Measurements from ENCODE around the gene SNX15.
A peak's percentile ranks its signal among the peaks of the same experiment; 100 is the strongest.
"Not testable (repeated sequence)": the region's sequence is repeated elsewhere in the genome, so short reads cannot be mapped to it uniquely, and the experiment has no call there.

Gene SNX15, protein sequence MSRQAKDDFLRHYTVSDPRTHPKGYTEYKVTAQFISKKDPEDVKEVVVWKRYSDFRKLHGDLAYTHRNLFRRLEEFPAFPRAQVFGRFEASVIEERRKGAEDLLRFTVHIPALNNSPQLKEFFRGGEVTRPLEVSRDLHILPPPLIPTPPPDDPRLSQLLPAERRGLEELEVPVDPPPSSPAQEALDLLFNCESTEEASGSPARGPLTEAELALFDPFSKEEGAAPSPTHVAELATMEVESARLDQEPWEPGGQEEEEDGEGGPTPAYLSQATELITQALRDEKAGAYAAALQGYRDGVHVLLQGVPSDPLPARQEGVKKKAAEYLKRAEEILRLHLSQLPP

DNA sequence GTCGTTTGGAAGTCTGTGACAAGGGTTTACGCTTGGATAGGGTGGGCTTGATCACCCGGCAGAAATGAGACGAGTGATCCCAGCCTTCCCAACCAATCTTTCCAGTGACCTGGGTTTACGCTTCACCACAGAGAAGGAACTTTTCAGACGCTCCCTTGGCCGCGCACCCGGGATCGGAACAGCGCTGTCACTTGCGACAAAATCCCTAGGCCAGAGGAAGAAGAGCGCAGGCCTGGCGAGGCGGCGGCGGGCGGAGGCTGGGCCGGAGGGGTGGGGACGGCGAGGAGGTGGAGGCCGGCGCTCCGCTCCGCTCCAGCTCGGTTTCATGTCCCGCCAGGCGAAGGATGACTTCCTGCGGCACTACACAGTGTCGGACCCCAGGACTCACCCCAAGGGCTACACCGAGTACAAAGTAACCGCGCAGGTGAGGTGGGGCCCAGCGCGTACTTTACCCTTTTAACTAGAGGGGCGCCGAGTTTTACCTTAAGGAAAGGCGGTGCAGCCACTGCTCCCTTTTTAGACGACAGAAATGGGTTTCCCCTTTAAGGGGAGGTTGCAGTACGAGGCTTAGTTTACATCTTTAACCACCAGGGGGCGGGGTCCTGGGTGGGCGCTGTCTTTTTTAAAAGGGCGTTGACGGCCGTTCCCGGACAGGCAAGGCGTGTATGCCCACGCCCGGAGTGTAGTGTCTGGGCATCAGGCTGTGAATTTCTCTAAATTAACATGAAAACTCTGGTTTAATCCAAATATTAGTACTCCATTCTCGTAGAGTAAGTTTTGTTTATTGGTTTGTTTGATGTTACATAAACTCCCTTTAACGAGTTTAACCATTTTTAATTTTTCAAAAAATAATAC lies at the start of gene SNX15:
Gene SNX15, plus strand, starts transcription at position 227 of the 855 bp plus-strand sequence. Its CDS starts 99 bp downstream, at position 326.
- Histone ChIP-seq H3K27ac (peak within 1 kb of the TSS in 20 of 21 experiments; percentile 61 to 95 (median 83)), H3K4me3 (peak within 1 kb of the TSS; percentile 29 to 55 (median 43))

DNA sequence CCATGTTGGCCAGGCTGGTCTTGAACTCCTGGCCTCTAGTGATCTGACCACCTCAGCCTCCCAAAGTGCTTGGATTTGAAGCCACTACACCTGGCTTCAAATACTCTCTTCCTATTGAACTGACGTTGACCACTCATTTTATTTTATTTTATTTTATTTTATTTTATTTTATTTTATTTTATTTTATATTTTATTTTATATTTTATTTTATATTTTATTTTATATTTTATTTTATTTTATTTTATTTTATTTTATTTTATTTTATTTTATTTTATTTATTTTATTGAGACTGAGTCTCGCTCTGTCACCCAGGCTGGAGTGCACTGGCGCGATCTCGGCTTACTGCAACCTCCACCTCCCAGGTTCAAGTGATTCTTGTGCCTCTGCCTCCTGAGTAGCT lies 43.9 kb upstream of the SNX15 start:
- H3K27ac ChIP-seq, H3K4me3 ChIP-seq: not testable (repeated sequence)

DNA sequence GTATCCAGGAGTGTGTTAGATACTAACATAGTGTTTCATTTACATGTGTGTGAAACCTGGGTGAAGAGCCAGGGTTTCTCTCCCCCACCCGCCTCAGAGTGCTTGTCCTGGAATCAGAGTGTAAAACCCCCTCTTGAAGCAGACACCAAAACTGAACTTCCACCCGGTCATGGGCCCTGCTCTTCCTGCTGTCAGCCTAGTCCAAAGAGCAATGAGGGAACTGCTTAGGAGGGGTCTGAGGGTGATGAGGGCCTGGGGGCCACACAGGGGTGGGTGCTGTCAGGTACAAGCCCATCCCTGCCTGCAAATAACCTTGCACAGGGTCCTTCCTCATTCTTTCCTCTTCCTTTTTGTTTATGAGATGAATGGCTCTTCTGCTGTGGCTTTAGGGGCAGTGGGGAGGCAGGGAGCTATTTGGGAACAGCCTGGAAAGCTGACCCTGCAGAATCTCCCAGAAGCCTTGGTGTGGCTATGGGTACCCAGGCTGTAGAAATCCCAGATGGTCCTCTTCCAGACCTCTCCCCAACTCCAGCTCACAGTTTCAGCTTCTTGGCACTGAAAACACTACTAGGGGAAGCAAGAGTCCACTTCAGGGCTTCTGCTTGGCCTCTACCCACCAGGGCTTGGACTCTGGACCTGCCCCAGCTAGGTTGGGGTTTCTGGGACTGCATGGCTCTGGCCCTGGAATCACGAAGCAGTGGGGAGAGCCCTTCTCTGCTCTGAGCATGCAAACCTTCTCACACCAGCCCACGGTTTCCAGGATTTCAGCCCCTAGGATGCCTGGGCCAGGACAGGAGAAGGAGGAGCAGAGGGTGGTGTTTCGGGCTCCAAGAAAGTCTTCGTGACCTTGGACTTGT lies 39.0 kb upstream of the SNX15 start:
- Histone ChIP-seq H3K4me3 (no peak overlapping the region), H3K27ac (no peak overlapping the region)

DNA sequence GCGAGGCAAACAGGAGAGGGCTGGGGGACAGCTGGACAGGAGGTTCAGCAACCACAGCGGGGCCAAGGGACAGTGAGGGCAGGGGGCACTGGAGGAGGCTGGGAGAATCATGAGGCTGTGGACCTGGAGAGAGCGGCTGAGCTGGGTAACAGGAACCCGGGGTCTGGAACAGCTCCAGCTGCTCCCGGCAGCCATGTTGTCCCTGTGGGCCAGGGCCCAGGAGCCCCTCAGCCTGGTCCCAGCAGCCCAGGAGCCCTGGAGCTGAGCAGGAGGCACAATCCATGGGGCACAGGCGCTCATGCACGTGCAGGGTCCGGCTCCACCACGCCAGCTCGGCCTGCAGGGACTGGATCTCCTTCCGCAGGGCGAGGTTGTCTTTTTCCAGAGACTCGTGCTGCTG lies 37.8 kb upstream of the SNX15 start:
- H3K4me3 ChIP-seq, result no peak overlapping the region
- H3K27ac ChIP-seq, result no peak overlapping the region

DNA sequence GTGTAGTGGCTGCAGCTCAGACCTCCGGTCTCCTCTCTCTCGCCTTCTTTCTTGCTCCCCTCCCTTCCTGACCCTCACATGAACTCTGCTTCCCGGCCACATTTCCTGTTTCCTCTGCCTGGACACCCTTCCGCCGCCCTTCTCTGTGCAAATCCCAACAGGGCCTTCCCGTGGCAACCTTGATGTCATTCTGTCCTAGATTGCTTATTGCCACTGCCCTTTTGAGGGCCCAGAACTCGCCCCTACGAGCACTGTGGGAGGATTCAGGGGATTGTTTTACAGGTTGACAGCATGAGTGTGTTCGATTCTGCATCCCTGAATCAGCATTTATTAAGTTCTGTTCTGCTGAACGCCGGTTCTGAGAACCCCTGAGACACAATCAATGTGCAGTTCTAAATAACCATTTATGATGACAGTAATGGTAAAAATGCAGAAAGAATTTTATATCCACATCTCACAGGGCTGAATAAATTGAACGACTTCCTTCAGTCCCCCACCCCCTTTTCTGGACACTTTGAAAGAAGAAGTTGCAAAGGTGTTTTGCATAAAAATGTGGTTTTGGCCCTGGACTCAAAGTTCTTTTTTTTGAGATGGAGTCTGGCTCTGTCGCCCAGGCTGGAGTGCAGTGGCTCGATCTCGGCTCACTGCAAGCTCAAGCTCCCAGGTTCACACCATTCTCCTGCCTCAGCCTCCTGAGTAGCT lies 36.9 kb upstream of the SNX15 start:
- Histone ChIP-seq H3K27ac (peak overlapping the region in 1 of 21 experiments; percentile 37), H3K4me3 (no peak overlapping the region)

DNA sequence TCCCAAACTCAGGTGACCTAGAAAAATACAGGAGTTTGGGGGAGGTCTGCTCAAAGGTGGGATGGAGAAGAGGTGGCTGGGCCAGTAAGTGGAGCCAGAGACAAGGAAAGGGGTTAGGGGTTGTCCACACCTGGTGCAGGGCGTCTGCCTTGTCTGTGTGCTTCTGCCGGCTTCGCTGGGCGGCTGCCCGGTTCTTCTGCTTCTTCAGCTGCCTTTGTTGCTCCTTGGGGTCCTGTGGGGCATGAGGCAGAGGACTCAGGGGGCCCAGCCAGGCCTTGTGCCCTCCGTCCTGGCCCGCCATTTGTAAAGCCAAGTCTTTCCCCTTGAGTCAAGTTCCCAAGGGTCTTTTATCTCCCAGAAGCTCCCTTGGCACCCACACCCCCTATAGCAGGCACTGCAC lies 32.9 kb upstream of the SNX15 start:
- Histone ChIP-seq H3K4me3 (no peak overlapping the region), H3K27ac (no peak overlapping the region)

DNA sequence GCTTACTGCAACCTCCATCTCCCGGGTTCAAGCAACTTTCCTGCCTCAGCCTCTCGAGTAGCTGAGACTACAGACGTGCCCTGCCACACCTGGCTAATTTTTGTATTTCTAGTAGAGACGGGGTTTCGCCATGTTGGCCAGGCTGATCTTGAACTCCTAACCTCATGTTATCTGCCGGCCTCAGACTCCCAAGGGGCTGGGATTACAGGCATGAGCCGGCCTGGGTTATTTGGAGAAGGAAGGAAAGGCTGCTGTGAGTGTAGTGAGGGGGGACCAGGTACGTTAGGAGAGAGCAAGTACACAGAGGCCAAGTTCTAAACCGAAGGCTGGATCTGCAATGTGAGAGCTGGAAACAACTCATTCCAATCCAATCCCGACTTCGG lies 30.9 kb upstream of the SNX15 start:
- peak overlapping the region in 6 of 7 experiments; percentile 3 to 29 (median 18) for H3K4me3 ChIP-seq
- H3K27ac ChIP-seq, result peak overlapping the region in 11 of 21 experiments; percentile 16 to 69 (median 35)

DNA sequence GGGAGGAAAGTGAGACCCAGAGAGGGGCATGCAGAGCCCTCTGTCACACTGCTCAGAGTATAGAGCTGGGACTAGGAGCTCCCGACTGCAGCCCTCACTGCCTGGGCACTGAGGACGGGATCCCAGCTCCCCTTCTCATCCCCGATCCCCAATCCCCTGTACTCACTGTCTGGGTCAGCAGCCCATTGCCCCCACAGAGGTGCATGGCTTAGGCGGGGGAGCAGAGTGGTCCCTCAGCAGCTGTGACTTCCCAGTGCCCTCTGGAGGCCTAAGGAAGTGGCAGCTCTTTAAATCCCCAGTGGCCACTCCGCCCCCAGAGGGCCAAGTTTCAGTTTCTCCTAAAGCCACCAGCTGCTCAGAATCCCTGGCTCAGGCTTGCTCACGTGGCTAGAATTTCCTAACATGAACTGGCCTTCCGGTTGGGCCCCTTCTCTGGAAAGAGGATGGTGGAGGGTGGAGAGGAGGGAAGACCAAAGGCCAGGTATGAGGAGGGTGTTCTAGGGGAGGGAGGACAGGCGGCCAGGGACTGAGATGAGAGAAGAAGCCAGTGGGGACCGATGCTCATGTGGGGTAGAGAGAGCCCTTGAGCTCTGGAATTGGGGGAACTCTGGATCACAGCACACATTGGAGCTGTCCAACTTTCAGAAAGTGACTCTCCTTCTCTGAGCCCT lies 30.4 kb upstream of the SNX15 start, which contains the start of gene BATF2:
Gene BATF2, minus strand, starts transcription at position 262 of the 671 bp plus-strand sequence. Its CDS starts 57 bp downstream, at position 205.
- H3K4me3 ChIP-seq, result peak within 1 kb of the TSS in 6 of 7 experiments; percentile 3 to 29 (median 18)

DNA sequence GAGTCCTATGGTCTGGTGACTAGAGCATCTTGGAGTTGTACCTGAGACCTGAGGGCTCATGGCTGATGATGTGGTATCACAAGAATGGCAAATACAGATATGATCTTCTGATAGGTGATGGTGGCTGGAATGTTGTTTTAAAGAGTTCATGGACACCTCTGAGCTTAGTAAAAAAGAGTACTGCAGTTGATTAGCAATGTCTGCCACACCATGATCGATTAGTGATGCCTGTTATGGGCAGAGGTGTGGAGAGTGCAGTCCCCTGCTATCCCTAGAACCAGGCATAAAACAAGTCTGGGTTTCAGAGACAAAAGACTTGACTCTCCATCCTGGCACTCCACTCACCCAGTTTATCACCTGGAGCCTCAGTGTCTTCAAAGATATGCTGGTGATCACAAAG lies 29.1 kb upstream of the SNX15 start:
- Histone ChIP-seq H3K27ac (no peak overlapping the region), H3K4me3 (no peak overlapping the region)

More for the DNA sequence above, 30.4 kb upstream of the SNX15 start, which contains the start of gene BATF2:
- H3K27ac ChIP-seq, result peak within 1 kb of the TSS in 11 of 21 experiments; percentile 16 to 69 (median 35)

DNA sequence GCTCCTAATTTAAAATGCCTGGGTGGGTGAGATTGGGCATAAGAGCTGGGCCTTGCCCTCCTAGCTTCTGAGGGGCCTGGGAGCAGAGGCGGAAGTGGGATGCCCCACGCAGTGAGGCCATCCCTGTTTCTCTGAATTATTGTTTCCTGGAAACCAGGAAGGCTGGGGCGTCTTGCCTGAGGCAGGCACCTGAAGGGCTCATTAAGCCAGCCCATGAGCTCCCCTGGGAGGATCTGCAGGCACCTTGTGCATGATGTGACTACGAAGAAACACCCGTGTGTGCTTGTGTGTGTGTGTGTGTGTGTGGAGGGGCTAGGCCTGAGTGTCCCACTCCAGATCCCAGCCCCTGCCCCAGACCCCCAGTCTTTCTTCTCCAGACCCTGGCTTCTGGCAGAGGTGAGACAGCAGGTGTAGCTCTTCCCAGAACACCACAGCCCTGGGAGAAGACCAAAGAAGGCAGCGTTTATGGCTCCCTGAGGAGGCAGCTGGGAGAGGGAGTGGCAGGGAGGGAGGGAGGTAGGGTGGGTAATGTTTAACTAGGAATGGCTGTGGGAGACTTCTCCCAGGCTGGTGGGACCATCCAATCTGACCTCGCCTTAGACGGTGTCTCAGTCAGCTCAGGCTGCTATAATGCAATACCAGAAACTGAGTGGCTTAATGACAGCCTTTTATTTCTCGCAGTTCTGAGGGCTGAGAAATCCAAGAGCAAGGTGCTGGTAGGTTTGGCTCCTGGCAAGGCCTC lies 28.4 kb upstream of the SNX15 start:
- H3K27ac ChIP-seq, result peak overlapping the region in 1 of 21 experiments; percentile 6
- no peak overlapping the region for H3K4me3 ChIP-seq

DNA sequence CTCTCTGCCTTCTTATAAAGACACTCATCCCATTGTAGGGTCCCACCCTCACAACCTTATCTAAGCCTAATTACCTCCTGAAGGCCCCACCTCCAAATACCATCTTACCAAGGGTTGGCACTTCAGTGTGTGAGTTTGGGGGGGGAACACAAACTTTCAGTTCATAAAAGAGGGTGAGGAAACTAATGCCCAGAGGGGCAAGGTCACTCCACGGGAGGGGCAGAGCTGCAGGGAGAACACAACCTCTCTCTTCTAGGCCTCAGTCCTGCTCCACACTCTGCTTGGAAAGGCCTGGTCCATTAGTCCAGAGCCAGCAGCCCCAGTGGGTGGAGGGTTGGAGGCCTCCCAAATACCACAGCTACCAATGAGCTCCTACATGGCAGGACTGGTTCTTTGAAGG lies 27.8 kb upstream of the SNX15 start:
- H3K4me3 ChIP-seq, result no peak overlapping the region
- H3K27ac ChIP-seq, result no peak overlapping the region

DNA sequence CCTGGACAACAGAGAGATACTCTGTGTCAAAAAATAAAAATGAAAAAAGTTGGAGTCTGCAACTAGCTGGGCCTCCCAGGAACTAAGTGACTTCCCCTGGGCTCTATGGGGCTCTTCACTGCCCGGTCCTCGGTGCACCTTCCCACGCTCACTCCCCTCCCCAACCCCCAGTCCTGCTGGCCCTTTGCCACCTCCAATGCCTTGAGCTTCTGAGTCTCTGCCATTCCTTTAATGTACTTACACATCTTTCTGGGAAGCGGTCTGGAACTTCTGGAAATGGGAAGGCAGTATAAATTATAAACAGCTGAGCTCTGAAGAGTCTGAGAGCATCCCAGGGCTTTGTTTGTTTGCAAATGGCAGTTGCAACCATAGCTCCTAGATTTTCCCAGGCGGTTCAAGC lies 24.5 kb upstream of the SNX15 start:
- no peak overlapping the region for H3K27ac ChIP-seq
- no peak overlapping the region for H3K4me3 ChIP-seq

DNA sequence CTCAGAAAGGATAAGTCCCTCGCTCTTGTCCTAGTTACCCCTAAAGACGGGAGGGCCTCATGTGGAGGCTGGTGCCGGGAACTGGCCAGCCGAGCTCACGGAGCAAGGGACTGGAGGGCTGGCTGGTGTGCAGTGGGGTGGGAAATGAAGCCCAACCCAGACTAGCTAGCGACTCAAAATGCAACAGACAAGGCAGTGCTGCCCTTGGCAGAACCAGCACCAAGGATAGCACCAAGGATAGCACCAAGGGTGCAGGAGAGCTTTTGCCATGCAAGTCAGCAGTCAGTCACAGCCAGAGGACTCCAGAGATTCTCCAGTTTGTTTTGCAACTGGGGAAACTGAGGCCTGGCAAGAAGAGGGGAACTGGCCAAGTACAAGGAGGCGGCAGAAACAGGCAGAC lies 24.0 kb upstream of the SNX15 start:
- no peak overlapping the region for H3K4me3 ChIP-seq
- H3K27ac ChIP-seq, result no peak overlapping the region

DNA sequence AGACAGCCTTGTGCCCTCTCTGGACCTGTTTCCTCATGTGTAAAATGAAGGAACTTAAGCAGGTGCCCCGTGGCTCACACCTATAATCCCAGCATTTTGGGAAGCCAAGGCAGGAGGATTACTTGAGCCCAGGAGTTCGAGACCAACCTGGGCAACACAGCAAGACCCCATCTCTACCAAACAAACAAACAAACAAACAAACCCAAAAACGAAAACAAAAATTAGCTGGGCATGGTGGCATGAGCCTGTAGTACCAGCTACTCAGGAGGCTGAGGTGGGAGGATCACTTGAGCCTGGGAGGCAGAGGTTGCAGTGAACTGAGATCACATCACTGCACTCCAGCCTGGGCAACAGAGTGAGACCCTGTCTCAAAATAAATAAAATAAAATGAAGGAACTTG lies 23.3 kb upstream of the SNX15 start:
- not testable (repeated sequence) for H3K27ac ChIP-seq, H3K4me3 ChIP-seq

DNA sequence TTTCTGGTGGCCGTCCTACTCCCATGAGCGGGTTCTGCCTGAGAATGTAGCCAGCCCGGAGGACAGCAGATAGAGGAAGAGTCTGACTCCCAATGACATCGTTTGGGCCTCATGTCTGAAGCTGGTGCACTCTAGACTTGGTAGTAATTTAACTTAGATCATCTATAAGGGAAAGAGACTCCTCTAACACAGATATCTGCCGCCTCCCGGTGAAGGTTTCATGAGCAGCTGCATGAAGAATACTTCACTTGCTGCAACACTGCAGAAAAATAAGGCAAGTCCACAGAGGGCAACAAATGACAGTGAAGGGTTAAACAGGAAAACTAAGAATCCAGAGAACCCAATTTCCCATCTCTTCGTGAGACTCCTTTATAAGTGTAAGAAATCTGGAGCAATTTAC lies 19.2 kb upstream of the SNX15 start:
- Histone ChIP-seq H3K4me3 (no peak overlapping the region), H3K27ac (no peak overlapping the region)

DNA sequence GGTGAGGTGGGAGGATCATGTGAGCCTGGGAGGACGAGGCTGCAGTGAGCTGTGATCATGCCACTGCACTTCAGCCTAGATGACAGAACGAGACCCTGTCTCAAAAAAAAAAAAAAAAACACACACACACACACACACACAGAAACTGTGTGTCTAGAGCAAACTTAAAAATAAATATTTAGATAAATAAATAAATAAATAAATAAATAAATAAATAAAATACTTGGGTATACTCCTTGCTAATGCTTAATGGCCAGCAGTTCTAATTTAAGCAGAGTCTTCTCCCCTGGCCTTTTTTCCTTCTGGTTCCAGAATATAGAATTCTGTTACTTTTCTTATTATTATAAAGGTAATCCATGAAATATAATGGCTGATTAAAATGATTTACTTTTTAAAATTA lies 18.4 kb upstream of the SNX15 start:
- Histone ChIP-seq H3K27ac (no peak overlapping the region), H3K4me3 (no peak overlapping the region)

DNA sequence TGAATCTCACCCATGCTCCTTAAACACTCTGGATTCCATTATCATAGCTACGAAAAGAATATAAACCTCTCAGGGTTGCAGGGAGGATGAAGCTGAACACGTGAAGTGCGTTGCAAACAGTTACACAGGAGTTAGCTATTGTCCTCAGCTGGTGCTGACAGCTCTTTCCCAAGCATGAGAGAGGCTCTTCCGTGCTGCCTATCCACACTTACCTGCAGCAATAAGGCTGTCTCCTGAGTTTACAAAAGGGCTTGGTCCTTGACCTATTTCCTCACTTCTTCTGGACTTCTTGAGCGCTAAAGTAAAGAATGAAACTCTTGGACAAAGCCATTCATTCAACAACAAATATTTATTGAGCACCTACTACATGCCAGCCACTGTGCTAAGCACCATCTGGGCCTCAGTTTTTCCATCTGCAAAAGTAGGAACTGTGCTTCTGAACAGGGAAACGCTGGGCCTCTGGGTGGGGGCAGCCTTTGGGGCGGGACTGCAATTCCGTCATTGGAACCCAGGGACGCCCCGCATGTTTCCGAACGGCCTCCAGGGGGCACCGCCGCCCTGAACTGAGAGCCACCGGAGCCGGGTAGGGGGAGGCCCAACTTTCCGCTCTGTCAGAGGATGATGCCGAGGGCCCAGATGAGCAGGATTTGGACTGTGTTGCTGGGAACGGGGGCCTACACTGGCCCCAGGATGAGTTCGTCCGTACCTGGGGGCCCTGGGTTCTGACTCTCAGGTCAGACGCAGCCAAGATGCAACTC lies 13.9 kb upstream of the SNX15 start:
- H3K27ac ChIP-seq, result peak overlapping the region; percentile 82 to 99 (median 96)
- peak overlapping the region; percentile 53 to 89 (median 69) for H3K4me3 ChIP-seq
